ENCODE measurements around the gene UBXN11. TPM values are rescaled to one million over a fixed set of nuclear protein-coding genes. Genes with fewer than 3 reads are reported as not detected.

UBXN11 gene
- total and polyA plus RNA-seq, 2 donors from 2014 or later, result 30.2 to 55.0 TPM

GRCh38 chr1:26349877-26350244 lies 43.4 kb upstream of the UBXN11 start:
- DNase-seq (no peak), FAIRE-seq (no peak)
- no peak overlapping the region for H3K4me3 ChIP-seq (ENCODE audit: low read length in 3 of 3)
- H3K27ac ChIP-seq (ENCODE audit: low read depth in 2 of 2, low read length in 2 of 2), result no peak overlapping the region
- no peaks in the 10 kb centered on the region for H3K36me3 ChIP-seq (ENCODE audit: control insufficient read depth in 2 of 3, insufficient read depth in 3 of 3, low read length in 3 of 3)
- TF ChIP-seq CTCF (IDR thresholded peaks at IDR 0.05; ENCODE audit: borderline replicate concordance, extremely low read depth, insufficient read depth), result no peak
- H3K9ac ChIP-seq (ENCODE audit: low read length in 3 of 3), result no peak overlapping the region
- H3K27me3 ChIP-seq (ENCODE audit: control insufficient read depth, insufficient read depth, low read length), result no peaks in the 10 kb centered on the region
- peaks cover 0 to 4% (median 4%) of the 10 kb centered on the region in 3 donors for H3K4me1 ChIP-seq (ENCODE audit: control insufficient read depth in 2 of 3, insufficient read depth in 2 of 3, low read depth in 1 of 3, low read length in 3 of 3)
- intact Hi-C loops (cut with DNase I), result no loop called here
- no peaks in the 10 kb centered on the region for H3K9me3 ChIP-seq (ENCODE audit: control insufficient read depth in 2 of 3, insufficient read depth in 1 of 3, low read length in 3 of 3)

- no peak for TF ChIP-seq CTCF (IDR thresholded peaks at IDR 0.05; ENCODE audit: borderline replicate concordance, extremely low read depth, insufficient read depth)
- H3K9me3 ChIP-seq (ENCODE audit: control insufficient read depth in 2 of 3, insufficient read depth in 1 of 3, low read length in 3 of 3), result no peaks in the 10 kb centered on the region
- H3K4me1 ChIP-seq (ENCODE audit: control insufficient read depth in 2 of 3, insufficient read depth in 2 of 3, low read depth in 1 of 3, low read length in 3 of 3), result peaks cover 0 to 4% (median 4%) of the 10 kb centered on the region in 3 donors
- intact Hi-C loops (cut with DNase I), result no loop called here
- no peak overlapping the region for H3K9ac ChIP-seq (ENCODE audit: low read length in 3 of 3)
- no peaks in the 10 kb centered on the region for H3K36me3 ChIP-seq (ENCODE audit: control insufficient read depth in 2 of 3, insufficient read depth in 3 of 3, low read length in 3 of 3)
- FAIRE-seq, result no peak
- H3K27me3 ChIP-seq (ENCODE audit: control insufficient read depth, insufficient read depth, low read length), result no peaks in the 10 kb centered on the region
- no peak overlapping the region for H3K4me3 ChIP-seq (ENCODE audit: low read length in 3 of 3)
- no peak overlapping the region for H3K27ac ChIP-seq (ENCODE audit: low read depth in 2 of 2, low read length in 2 of 2)
- DNase-seq, result peak in 3 of 5 donors; percentile 38 to 47 (median 44)
Measured at GRCh38 chr1:26349188-26349876, 42.9 kb upstream of the UBXN11 start.

GRCh38 chr1:26346274-26347033 lies 40.0 kb upstream of the UBXN11 start:
- Histone ChIP-seq H3K27ac (ENCODE audit: low read depth in 2 of 2, low read length in 2 of 2) (no peak overlapping the region), H3K27me3 (ENCODE audit: control insufficient read depth, insufficient read depth, low read length) (no peaks in the 10 kb centered on the region), H3K36me3 (ENCODE audit: control insufficient read depth in 2 of 3, insufficient read depth in 3 of 3, low read length in 3 of 3) (no peaks in the 10 kb centered on the region), H3K9me3 (ENCODE audit: control insufficient read depth in 2 of 3, insufficient read depth in 1 of 3, low read length in 3 of 3) (no peaks in the 10 kb centered on the region), H3K4me1 (ENCODE audit: control insufficient read depth in 2 of 3, insufficient read depth in 2 of 3, low read depth in 1 of 3, low read length in 3 of 3) (peaks cover 0 to 4% (median 3%) of the 10 kb centered on the region in 3 donors), H3K4me3 (ENCODE audit: low read length in 3 of 3) (no peak overlapping the region), H3K9ac (ENCODE audit: low read length in 3 of 3) (no peak overlapping the region)
- FAIRE-seq (no peak), DNase-seq (no peak)
- intact Hi-C loops (cut with DNase I), result no loop called here
- no peak for TF ChIP-seq CTCF (IDR thresholded peaks at IDR 0.05; ENCODE audit: borderline replicate concordance, extremely low read depth, insufficient read depth)
